OCI-LY1 (cell line): ENCODE results near the gene ANKRD35.

ENCODE experiments used
- CTCF ChIP-seq: fragments of 200-600 bp; sonication (generic), shearing (Covaris generic); IDR thresholded peaks from 2 replicates; pipeline ENCODE4 v1.5.1; 2017; ENCODE audit warnings: mild to moderate bottlenecking, antibody characterized with exemption, low read length, moderate library complexity, mixed read lengths
- EZH2 ChIP-seq: fragments of 200-600 bp; sonication (generic), shearing (Covaris generic); IDR thresholded peaks from 2 replicates; pipeline ENCODE4 v1.8.0; 2017; ENCODE audit warnings: borderline replicate concordance, mixed run types, mild to moderate bottlenecking, antibody characterized with exemption, low read length, moderate library complexity, mixed read lengths

DNA sequence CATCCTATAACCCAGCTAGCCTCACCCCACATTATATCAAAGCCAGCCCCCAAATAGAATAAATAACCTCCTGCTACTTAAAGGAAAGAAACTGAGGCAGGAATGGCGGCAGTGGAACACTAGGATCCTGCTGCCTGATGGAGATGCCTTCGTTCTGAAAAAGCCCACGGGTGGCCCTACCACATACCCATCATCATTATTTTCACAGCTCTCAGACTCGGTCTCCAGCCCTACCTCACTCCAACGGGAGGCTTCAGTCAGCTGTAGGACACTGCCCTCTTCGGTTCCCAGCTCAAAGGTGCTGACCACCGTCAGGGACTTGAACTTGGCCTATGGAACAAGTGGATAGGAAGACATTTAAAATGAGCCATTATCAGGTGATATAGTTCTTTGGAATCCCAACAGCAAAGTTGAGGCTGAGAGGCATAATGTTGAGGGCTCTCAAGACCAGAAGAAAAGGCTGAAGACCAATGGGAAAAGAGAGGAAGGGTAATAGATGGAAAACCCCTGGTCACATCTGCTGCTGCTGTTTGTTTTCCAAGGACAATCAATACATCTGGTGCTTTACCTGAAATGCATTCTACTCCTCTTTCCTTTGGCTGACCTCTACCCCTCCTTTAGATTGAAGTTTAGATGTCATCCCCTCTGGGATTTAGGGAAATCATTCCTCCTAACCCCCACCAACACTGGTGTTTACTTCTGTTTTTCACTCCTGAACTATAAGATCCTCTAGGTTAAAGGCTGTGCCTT lies 7.8 kb upstream of the ANKRD35 start:
- TF ChIP-seq CTCF (no peak), EZH2 (no peak)
